GM18870 (cell line): ENCODE data around the gene IMMP2L.

Experiments used
- ATAC-seq: cut with Tn5 transposase; IDR thresholded peaks from one replicate; pipeline ENCODE4 v1.9.1; 2021; ENCODE audit warnings: moderate library complexity; ENCODE audit not compliant: unreplicated experiment

The IMMP2L gene

DNA sequence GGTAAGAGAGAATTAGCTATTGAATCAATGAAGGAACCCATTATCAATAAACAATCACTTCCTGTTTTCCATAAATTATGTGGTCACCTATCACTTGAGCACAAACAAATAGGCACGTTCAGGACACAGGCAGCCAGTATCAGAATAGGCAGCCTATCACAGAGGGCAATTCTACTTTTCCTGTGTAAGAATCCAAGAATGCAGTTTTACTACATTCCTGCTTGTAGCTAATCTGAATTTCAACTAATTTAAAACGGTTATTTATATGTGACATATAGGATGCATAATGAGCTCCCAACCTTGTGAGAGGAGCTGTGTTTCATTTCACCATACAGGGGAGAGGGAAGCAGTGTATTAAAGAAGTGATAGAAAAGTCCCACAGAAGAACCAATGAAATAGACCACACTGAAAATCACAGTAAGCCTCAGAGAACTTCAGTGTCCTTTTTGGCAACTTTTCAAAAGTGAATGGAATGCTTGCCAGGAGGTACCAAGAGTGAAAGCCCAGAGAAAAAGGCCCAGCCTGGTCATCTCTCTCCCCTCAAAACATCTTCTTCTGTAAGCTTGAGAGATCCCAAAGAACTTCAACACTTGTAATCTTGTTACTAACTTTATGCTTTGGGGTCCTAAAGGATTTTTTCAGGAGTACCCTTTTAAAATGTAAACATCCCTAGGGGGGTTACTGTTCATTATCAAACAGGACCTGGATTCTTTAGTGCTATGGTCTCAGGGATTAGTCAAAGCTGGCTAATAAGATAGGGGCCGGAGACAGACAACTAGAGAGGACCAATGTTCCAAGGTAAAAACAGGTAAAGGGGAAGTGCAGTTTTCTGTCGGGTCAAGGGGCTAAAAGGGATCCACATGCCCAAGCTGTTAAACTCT lies 1.3 kb downstream of the IMMP2L start:
- no peak for ATAC-seq

DNA sequence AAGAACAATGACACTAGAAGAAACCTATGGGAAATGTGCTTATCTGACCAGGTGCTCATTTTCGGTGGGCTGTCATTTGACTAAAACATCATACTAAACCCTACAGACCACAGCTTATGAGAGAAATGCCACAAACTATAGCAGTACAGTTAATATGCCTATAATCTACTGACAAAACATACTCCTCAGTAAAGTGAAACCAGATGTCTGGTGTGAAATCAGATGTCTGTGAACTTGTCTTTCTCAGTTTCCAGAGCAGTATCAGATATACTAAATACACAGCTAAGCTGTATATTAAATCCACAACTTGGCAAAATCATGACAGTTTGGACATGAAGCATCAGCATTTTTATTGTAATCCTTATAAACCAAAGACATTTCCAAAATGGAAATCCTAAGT lies 3.3 kb downstream of the IMMP2L start:
- peak; percentile 90 for ATAC-seq

DNA sequence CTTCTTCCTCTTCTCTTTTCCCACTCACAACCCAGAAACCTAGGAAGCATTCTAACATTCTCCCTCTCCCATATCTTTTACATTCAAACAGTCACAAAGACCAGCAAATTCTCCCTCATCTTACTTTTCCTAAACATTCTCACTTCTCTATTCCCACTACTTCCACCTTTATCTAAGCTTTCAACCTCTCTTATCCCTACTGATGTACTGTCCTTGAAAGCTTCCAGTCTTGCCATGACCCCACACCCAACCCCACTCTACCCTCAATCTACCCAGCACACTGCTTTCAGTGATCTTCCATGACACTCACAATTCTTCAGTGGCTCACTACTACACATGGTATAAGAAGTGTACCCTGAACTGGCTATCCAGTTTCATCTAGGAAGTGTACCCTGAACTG lies 5.3 kb downstream of the IMMP2L start:
- no peak for ATAC-seq

DNA sequence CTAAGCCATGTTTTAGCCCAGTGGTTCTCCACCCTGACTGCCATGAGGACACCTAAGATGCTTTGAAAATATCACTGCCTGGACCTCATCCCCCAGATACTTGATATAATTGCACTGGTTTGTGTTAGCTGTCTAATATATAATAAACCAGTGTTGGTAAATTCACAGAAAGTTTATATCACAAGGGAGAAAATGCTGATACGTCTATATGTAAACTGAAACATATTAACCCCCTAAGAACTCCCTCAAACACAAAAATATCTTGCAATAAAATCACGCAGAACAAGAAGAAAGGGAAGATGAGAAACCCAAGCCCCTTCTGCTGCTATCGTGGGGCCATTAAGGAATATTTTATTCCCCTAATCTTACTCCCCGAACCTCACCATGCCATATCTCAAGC lies 8.2 kb downstream of the IMMP2L start:
- ATAC-seq = no peak

DNA sequence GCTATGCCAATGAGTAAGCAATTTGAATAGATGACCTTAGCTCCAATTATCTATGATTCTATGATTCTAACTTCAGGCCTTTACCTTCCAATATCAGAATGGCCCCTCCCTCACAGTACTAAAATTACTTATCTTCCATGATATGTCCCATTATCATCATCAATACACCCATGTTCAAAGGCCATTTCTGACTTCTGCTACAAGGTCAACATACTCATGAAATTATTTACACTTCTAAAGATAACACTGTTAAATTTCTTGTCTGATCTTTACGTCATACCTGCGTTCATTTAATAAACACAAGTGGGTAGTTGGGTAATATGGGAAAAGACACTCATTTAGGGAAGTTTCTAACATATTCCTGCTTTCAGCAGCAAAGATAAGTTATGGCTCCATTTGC lies 21.2 kb downstream of the IMMP2L start:
- ATAC-seq = no peak

DNA sequence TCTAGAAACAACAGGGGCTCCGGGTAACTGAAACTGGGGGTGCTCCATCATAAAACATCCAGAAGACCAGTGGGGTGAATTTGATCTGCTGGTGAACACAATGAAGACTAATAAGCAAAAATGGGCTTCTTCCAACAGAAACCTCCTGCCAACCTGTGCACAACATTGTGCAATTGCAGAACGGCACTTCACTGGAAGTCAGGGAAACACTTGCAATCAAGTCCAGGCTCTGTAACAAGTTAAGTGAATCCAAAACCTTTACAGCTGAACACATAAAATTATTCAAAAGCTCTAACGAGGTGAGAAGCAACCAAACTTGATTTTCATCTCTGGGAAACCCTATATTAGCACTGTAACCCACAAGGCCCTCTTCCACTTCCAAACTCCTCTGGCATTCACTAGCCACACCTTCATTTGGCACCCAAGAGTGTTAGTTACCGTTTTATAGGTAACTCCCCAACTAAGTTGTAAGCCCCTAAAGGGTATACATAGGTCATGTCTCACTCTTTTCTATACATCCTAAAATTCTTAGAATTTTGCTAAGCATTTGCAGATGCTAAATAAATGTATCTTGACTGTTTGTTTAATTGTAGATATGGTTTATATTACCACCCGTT lies 22.0 kb downstream of the IMMP2L start:
- ATAC-seq = no peak

DNA sequence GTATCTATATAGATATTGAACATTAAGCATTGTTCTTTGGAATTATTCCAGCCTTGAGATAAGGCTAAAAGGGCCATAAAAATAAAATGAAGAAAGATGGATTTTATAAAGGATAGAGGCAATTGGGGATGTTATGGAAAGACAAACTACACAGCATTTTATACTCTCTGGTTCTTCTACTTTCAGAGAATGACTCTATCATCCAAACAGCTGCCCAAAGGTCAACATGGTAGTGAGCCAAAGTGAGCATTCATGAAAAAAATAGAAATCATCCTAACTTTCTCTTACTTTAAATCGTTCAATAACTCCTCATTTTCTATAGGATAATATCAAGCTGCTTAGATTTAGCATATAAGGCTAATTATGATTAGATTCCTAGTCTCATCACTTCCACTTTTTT lies 25.2 kb downstream of the IMMP2L start:
- no peak for ATAC-seq

DNA sequence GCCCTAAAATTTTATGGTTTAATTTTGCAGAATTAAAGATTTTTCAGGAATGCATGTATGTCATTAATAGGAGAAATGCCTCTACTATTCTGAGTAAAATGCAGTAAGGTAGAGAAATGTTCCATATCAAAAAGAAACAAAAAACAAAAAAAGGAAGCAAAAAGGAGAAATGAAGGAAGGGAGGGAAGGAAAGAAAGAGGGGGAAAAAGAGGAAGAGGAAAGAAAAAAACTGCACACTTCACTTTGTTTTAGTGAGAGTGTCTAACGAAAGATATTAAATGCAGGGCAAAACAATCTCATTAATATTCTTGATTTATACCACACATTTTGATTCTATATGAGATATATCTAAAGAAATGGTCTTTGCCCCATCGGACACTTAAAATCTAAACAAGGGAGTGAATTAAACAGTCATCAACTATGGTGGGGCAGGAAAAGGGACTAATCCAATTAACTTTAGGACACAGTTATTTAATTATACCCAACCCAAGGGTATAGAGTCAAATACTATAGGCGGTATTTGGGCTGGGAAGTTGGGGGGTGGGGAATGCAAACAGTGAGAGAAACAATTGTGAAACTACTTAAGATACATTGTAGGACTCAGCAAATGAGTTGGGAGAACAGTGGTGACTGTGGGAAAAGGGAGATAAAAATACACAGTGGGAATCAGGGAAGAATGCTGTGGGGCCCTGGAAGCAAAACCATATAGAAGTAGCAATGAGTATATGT lies 27.0 kb downstream of the IMMP2L start:
- ATAC-seq = no peak

DNA sequence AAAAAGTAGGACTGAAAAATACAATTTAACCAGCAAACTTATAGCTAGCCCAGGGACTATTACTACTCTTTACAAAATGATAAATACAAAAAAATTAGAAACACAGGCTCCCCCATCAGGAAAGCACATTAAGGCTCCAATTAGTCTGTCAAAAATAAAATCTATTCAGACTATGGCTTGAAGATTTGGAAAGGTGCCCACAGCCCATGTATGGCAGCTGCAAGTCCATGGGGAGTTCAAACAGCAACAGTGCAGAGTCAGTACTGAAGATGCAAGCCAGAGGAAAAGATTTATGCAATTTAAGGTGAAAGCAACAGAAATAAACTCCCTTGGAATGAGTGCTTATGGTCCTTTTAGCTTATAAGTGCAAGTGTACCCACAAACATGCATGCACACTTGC lies 29.7 kb downstream of the IMMP2L start:
- no peak for ATAC-seq

DNA sequence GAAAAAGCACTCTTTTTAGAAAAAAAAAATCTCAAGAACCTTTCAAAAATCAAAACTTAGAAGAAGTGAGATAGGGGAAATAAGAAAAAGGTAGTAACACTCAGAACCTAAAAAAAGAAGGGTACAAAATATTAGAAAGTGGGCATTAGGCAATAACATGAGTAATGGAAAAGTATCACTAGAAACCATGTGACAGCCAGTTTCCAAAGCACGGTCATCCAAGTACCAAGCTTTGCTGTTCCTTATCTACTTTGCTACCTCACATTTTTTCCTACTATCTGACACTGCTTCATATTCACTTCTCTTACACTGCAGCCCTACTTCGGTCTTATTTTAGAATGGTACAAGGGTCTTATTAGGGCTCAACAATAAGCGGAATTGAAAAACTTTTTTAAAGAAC lies 30.3 kb downstream of the IMMP2L start:
- no peak for ATAC-seq

DNA sequence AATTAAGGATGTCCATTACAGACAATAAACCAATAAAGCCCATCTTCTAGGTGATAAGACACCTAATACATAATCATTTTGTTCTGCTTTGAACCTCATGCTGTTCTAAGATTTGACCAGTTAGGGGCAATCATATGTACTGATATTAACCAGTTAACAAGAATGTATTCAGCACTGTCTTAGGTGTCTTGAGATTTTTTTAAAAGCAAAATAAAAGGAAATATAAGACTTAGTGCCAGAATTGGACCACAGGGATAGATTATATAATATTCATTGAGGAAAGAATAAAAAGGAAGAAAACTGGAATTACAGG lies 32.0 kb downstream of the IMMP2L start:
- no peak for ATAC-seq

DNA sequence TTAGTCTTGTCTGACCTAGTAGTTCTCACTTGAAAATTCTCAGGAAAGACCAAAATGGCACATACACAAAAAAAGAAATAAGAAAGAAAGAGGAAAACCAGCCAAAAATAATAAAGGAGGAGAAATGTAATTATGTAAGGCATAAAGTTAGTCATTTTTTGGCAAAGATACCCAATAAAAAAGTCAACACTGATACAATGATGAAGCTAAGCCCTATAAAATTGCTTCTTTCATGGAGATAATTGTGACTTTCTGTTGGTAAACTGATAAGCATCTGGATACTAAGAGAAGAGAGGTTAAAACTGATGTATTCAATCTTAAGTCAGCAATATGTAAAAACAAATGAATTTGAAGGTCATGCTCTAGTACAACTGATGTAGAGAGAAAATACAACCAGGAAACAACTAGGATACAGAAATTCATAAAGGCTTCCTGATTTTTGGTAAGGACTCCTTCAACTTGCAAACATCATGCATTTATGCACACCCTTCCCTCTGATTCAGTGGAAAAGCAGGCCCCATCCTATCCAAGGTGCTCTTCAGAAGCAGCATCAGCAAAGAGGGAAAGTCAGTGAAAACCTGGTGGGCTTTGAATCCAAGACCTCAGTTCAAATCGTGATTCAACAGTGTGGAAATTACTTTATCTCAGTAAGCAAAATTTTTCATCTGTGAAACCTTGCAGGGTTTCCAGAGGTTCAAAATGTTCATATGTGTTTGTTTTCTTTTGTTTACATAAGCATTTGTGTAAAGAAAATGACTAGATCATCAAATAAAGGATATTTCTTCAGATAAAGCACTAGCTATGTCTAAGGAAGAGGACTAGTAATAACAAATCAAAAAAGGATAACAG lies 32.6 kb downstream of the IMMP2L start:
- ATAC-seq = no peak

DNA sequence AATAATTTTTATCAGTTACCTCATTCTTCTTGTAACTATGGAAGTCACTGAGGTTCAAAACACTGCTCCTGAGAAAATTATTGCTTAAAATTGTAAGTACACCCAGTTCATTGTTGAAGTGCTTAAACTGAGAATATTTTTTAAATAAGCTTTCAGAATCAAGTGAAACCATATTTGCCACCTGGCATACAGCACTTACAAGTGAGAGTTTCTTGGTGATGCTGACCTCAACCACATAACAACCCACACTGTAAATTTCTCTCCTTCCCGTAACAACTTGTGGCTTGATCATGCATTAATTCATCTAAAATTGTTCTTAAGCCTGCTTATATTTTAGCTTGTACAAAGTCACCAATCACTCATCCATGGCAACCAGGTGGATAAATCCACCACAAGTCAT lies 34.0 kb downstream of the IMMP2L start:
- ATAC-seq = peak; percentile 73

DNA sequence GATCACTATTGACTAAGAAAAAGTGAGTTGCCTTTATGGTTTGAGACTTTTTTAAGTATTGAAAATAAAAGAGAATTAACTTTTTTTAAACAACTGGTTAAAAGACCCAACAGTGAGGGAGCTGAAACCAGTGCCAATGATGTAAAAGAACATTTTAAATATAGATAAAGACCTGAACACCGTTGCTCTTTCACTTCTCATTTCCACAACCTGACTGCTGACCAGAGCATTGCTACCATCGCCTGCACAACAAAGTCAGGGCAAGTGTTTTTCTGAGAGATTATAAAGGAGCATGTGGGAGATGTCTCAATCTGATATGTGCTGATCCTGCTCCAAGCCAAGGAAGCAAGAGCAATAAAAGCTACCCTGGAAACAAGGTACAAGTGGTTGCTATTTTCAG lies 34.7 kb downstream of the IMMP2L start:
- ATAC-seq = peak; percentile 86

DNA sequence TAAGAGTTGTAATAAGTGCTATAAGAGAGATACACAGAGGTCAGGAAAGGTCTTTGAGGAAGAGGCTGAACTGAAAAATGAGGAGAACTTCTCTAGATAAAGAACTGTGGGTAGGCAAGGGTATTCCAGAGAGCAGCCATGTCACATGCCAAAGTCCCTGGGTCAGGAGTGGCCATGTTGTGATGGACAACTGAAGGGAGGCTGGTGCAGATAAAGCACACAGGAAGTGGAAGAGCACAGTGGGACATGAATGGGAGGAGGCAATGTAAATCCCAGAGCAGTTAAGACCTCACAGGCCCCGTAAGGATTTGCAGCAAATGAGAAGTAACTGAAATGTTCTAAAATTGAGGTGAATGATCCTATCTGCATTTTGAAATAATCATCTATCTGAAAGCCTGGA lies 37.2 kb downstream of the IMMP2L start:
- ATAC-seq = no peak

DNA sequence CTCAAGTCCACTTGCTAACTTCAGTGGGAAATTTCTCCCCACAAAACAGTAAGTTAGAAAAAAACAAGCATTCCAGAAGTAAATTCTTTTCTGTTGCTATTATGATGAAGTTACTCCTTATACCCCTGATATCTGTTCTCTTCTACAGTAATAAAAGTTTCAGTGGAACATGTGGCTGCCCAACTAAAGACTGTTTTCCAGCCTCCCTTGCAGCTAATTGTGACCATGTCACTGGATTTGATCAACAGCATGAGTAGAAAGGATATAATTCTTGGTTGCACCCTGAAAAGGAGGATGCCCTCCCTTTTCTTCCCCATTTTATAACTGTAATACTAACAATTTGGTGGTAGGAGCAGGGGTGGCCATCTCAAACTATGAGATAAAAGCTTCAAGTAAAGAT lies 40.6 kb downstream of the IMMP2L start:
- no peak for ATAC-seq

DNA sequence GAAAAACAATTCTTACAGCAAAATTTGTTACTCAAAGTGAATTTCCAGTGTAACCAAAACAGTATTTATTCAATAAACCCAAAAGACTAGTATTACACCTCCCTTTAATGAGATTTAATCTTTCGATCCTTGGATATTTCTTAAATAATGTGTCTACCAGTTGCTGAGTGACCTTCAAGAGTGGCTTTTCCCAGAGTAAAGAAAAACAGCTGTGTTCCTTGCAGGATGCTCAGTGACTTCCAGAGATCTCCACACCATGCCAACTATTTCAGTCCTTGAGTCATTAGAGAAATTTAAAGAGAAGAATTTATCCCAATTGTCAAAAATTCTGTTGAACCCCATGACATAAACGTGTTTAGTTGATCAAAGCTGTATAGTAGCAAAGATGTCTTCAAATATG lies 44.0 kb downstream of the IMMP2L start:
- no peak for ATAC-seq

DNA sequence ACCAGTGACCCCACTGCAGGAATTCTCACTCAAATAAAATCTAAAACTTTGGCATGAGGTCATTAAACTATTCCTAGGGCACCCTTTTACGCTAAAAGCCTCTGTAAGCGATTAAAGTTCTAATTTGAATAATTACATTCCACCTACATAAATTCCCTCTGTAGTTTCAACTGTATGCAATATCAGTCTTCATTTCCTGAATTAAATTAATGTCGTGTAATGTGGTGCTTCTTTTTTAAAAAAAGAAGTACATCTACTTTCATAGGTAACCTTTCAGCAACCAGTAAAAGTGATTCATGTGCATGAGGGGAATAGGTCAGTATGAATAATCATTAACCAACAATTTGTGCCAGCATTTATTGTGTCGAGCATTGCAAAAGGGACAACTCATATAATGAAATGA lies 44.7 kb downstream of the IMMP2L start:
- ATAC-seq = no peak

DNA sequence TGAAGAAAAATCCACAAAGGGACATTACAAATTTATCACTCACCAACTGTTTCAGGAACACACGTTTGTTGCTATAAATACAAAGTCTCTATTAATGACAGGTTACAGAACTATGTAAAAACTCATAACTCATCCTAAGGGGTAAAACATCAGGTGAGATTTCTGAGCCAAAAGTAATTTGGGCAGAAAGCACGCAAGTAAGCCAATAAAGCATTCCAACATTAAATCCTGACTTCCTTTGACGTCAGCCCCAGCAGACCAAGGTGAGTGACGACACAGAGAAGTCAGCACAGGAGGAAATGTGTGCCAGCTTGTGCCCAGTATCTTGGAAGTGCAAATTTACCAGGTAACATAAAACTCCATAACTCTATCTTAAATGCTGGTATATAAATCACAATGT lies 45.7 kb downstream of the IMMP2L start:
- no peak for ATAC-seq

DNA sequence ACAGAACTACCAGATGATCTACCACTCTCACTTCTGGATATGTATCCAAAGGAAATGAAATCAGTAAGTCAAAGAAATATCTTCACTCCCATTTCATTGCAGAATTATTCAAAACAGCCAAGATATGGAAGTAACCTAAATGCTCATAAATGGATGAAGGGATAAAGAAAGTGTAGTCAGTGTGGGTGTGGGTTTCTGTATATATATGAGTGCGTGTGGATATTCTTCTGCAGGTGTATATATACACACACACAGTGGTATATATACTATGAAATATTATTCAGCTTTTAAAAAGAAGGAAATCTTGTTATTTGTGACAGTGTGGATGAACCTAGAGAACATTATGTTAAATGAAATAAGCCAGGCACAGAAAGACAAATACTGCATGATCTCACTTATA lies 48.7 kb downstream of the IMMP2L start:
- ATAC-seq = no peak

DNA sequence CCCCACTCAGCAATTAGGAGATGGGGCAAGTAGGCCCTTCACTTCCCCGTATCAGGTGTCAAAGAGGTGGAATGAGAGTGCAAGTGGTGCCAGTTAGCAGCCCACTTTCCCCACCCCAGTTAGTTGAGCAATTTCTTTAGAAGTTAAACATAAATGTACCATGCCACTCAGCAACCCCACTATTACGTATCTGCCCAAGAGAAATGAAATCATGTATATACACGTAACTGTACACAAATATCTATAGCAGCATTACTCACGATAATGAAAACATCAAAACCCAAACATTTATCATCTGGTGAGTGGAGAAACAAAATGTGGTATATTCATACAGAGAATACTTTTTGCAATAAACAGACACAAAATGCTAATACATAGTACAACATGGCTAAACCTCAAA lies 50.4 kb downstream of the IMMP2L start:
- no peak for ATAC-seq
